SKM-1 treated with dmso at 0.1 percent for 144 hours (cell line): ENCODE data around the gene FBLN7.
"Not testable (repeated sequence)": the region's sequence is repeated elsewhere in the genome, so short reads cannot be mapped to it uniquely, and the experiment has no call there.

Experiments used
- DNase-seq: peaks from one replicate; lab custom pipeline; 2025; ENCODE audit not compliant: unreplicated experiment; lab: John Stamatoyannopoulos, UW

The FBLN7 gene

DNA sequence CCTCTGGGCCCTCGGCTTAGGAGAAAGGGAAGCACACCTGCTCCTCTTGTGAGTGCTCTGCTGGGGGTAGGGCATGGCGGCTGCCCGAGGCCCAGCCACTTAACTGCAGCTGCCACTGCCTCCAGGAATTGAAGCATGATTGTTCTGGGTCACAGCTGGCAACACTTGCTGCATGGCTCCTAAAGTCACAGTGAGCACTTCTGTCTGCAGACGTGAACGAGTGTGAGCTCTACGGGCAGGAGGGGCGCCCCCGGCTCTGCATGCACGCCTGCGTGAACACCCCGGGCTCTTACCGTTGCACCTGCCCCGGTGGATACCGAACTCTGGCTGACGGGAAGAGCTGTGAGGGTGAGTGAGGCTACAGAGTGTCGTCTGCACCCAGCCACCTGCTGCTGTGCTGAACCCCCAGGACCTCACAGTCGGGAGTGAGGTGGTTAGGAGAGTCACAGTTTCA is 44.4 kb downstream of the FBLN7 start:
- DNase-seq, result no peak

DNA sequence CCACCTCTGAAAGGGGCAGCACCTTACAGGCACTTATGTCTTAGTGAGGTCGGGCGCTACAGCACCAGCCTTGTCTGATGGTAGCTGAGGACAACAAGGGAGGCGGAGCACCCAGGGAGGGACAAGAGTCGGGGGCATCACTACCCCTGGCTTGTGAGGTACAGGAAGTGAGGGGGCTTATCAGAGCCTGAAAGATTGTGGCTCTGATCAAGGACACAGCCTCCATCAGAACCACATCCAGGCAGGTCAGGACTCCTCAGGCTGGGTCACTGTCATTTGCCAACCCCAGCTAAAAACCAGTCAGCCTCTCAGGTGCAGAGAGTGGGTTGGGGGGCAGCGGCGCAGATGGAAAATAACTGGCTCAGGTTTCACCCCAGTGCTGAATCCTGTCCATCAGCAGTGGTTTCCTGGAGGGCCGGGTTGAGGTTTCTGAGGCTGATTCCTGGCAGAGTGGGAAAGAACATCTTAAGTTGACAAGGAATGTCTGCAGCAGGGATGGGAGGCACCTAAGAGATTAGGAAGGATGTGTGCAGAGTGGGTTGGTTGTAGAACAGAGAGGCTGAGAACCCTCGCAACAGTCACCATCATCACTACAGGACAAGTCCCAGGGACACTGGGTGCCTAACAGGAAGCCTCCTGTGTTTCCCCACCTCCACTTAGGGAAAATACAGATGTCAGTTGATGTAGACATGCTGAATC is 45.3 kb downstream of the FBLN7 start:
- DNase-seq, result no peak

DNA sequence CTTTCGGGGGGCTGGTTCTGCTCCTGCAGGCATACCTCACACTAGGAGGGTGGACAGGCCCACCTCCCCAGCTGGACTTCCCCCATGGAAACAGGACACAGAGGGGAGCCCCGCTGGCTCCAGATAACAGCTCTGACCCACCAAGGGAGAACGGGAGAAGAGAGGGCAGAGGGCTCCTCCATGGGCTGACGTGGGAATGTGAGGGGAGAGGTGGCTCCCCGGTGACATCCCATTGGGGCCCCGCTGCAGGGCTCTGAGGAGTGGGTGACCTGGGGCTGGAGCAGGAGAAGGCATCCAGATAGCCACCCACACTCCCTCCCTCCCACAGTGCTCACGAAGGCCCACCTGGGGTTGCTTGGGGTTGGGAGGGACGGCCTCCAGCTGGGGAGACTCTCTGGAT is 45.9 kb downstream of the FBLN7 start:
- no peak for DNase-seq

DNA sequence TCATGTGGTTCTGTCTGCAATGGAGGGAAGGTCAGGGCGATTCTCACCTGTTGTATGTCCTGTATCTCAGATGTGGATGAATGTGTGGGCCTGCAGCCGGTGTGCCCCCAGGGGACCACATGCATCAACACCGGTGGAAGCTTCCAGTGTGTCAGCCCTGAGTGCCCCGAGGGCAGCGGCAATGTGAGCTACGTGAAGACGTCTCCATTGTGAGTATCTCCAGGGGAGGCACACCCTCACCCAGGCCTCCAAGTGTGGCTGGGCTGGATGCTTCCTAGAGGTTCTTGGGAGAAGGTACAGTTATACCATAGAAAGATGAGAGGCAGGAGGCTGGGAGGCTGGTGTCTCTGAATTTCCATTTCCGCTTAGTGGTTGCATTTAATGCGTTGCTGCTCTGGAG is 46.9 kb downstream of the FBLN7 start:
- DNase-seq, result no peak

DNA sequence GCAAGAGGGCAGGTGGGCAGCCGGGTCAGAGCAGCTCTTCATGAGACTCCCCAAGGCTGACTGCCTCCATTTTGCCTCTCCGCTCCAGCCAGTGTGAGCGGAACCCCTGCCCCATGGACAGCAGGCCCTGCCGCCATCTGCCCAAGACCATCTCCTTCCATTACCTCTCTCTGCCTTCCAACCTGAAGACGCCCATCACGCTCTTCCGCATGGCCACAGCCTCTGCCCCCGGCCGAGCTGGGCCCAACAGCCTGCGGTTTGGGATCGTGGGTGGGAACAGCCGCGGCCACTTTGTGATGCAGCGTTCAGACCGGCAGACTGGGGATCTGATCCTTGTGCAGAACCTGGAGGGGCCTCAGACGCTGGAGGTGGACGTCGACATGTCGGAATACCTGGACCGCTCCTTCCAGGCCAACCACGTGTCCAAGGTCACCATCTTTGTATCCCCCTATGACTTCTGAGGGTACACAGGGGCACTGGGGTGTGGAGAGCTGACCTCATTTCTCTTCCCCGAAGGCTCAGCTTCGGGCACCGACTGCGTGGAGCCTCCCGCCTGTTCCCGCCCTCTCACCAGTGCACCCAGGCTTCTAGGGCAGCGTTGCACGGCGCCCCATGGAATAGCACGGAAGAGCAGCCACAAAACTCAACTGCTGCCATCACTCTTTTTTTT is 49.0 kb downstream of the FBLN7 start:
- DNase-seq, result no peak

GRCh38 chr2:112187805-112188596 is 49.8 kb downstream of the FBLN7 start:
- no peak for DNase-seq

GRCh38 chr2:112189001-112189556 is 50.9 kb downstream of the FBLN7 start:
- no peak for DNase-seq

GRCh38 chr2:112194028-112194427 is 55.8 kb downstream of the FBLN7 start:
- DNase-seq, result no peak

GRCh38 chr2:112194482-112194881 is 56.3 kb downstream of the FBLN7 start:
- no peak for DNase-seq

- no peak for DNase-seq
These were observed 57.1 kb downstream of the FBLN7 start for GRCh38 chr2:112195167-112195766.

- no peak for DNase-seq
These were observed 57.8 kb downstream of the FBLN7 start for GRCh38 chr2:112195950-112196349.

GRCh38 chr2:112197868-112198267 is 59.7 kb downstream of the FBLN7 start:
- DNase-seq, result no peak

GRCh38 chr2:112198780-112199179 is 60.6 kb downstream of the FBLN7 start:
- no peak for DNase-seq

DNA sequence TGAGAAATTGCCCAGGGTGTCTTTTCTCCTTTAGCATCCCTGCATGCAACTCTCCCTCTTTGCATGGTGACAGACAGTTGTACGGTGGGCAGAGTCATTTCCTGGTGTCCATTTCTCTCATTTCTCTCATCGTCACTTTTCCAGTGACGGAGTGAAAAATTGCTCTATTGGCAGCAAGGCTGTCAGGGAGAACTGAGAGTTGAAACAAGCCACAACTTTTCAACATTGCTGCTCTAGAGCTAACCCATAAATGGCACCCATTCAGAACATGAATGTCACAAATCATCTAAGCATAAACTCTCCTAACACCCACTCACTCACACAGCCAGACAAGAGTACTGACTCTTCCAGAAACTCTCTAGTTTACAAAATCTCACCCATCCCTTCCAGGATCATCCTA is 61.0 kb downstream of the FBLN7 start:
- no peak for DNase-seq

- no peak for DNase-seq
These were observed 63.7 kb downstream of the FBLN7 start for GRCh38 chr2:112201696-112202430.

DNA sequence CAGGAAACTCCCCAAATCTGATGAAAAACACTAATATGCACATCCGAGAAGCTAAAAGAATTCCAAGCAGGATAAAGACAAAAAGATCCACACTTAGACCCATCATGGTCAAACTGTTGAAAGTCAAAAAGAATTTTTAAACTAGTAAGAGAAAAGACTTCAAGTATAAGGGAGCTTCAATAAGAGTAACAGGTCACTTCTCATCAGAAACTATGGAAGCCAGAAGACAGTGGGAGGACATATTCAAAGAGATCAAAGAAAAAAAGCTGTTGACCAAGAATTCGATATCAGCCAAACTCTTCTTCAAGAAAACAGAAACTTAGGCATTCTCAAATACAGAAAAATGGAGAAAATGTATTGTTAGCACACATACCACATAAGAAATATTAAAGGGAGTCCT is 66.2 kb downstream of the FBLN7 start:
- peak; percentile 12 for DNase-seq

- not testable (repeated sequence) for DNase-seq
These were observed 69.7 kb downstream of the FBLN7 start for GRCh38 chr2:112207905-112208304.

- DNase-seq, result no peak
These were observed 78.0 kb downstream of the FBLN7 start for GRCh38 chr2:112216167-112216566.

GRCh38 chr2:112217854-112218253 is 79.7 kb downstream of the FBLN7 start:
- no peak for DNase-seq

GRCh38 chr2:112220186-112220585 is 82.0 kb downstream of the FBLN7 start:
- no peak for DNase-seq

- DNase-seq, result no peak
These were observed 82.6 kb downstream of the FBLN7 start for GRCh38 chr2:112220831-112221230.
